Neuronal stem cell (in vitro differentiated cells): Measurements from ENCODE around the gene TMEM217.

Experiments
- DNase-seq: peaks from one replicate; pipeline ENCODE4 v3.0.0-alpha.2; 2013; ENCODE audit warnings: low spot score
- H2AFZ ChIP-seq: one replicate; pipeline ENCODE4 v1.6.1; 2013; ENCODE audit warnings: mild to moderate bottlenecking, low read length, inconsistent platforms
- H2AK5ac ChIP-seq: 2 replicates; pipeline ENCODE4 v1.6.1; 2013; ENCODE audit warnings: low read depth, mild to moderate bottlenecking, inconsistent platforms, low read length, moderate library complexity, mixed read lengths
- H2BK120ac ChIP-seq: 2 replicates; pipeline ENCODE4 v1.6.1; 2013; ENCODE audit warnings: low read depth, mild to moderate bottlenecking, inconsistent platforms, low read length, moderate library complexity, mixed read lengths
- H2BK12ac ChIP-seq: one replicate; pipeline ENCODE4 v1.6.1; 2013; ENCODE audit warnings: low read length, inconsistent platforms
- H2BK15ac ChIP-seq: 2 replicates; pipeline ENCODE4 v1.6.1; 2013; ENCODE audit warnings: mild to moderate bottlenecking, low read length, inconsistent platforms, mixed read lengths
- H2BK5ac ChIP-seq: one replicate; pipeline ENCODE4 v1.6.1; 2013; ENCODE audit warnings: inconsistent platforms, mild to moderate bottlenecking, low read length, moderate library complexity
- H3K14ac ChIP-seq: one replicate; pipeline ENCODE4 v1.6.1; 2013; ENCODE audit warnings: low read length, inconsistent platforms
- H3K18ac ChIP-seq: 2 replicates; pipeline ENCODE4 v1.6.1; 2013; ENCODE audit warnings: low read length, inconsistent platforms
- H3K23ac ChIP-seq: 2 replicates; pipeline ENCODE4 v1.6.1; 2013; ENCODE audit warnings: low read depth, mild to moderate bottlenecking, mixed read lengths, low read length, inconsistent platforms; ENCODE audit not compliant: poor library complexity
- H3K27ac ChIP-seq: replicated peaks from 3 replicates; pipeline ENCODE4 v1.5.1; 2013; ENCODE audit warnings: low read length, inconsistent platforms
- H3K27me3 ChIP-seq, 3 experiments: 2 replicates each; pipeline ENCODE4 v1.6.1; 2013; ENCODE audit warnings: low read length in 3 of 3, mild to moderate bottlenecking in 2 of 3, inconsistent platforms in 1 of 3, low read depth in 1 of 3, mixed read lengths in 1 of 3, moderate library complexity in 1 of 3; ENCODE audit not compliant: control insufficient read depth in 3 of 3, insufficient read depth in 3 of 3
- H3K36me3 ChIP-seq, 2 donors: replicated peaks in 1 of 2; 2 replicates each; pipeline ENCODE4 v1.6.1; 2013; ENCODE audit warnings: low read length in 2 of 2; ENCODE audit not compliant: control insufficient read depth in 2 of 2, insufficient read depth in 2 of 2
- H3K4ac ChIP-seq: 2 replicates; pipeline ENCODE4 v1.6.1; 2013; ENCODE audit warnings: inconsistent platforms, mild to moderate bottlenecking, low read length, moderate library complexity
- H3K4me1 ChIP-seq, 2 donors: 1 replicate in 1 of 2; 2 replicates in 1 of 2; pipeline ENCODE4 v1.6.1; 2013; ENCODE audit warnings: low read length in 2 of 2, low read depth in 1 of 2; ENCODE audit not compliant: control insufficient read depth in 2 of 2, insufficient read depth in 1 of 2
- H3K4me2 ChIP-seq: one replicate; pipeline ENCODE4 v1.6.1; 2013; ENCODE audit warnings: mild to moderate bottlenecking, low read length, inconsistent platforms; ENCODE audit not compliant: insufficient read depth, poor library complexity, severe bottlenecking
- H3K4me3 ChIP-seq, 2 donors: 2 replicates each; pipeline ENCODE4 v1.5.1; 2013; ENCODE audit warnings: low read length in 2 of 2, mild to moderate bottlenecking in 2 of 2, inconsistent platforms in 1 of 2, moderate library complexity in 1 of 2
- H3K79me1 ChIP-seq: one replicate; pipeline ENCODE4 v1.6.1; 2013; ENCODE audit warnings: low read depth, mild to moderate bottlenecking, inconsistent platforms, low read length, moderate library complexity
- H3K9ac ChIP-seq: one replicate; pipeline ENCODE4 v1.6.1; 2013; ENCODE audit warnings: mild to moderate bottlenecking, low read depth, low read length, inconsistent platforms; ENCODE audit not compliant: poor library complexity
- H3K9me3 ChIP-seq, 2 donors: replicated peaks in 1 of 2; 2 replicates each; pipeline versions ENCODE3 to v1.6.1; 2013; ENCODE audit warnings: low read length in 2 of 2, mild to moderate bottlenecking in 2 of 2, inconsistent platforms in 1 of 2, low read depth in 1 of 2, mixed read lengths in 1 of 2, moderate library complexity in 1 of 2; ENCODE audit not compliant: control insufficient read depth in 2 of 2, insufficient read depth in 1 of 2
- H4K8ac ChIP-seq: one replicate; pipeline ENCODE4 v1.6.1; 2013; ENCODE audit warnings: low read depth, mild to moderate bottlenecking, inconsistent platforms, low read length, moderate library complexity
- H4K91ac ChIP-seq: one replicate; pipeline ENCODE4 v1.6.1; 2013; ENCODE audit warnings: low read length, low read depth, mild to moderate bottlenecking, inconsistent platforms; ENCODE audit not compliant: poor library complexity
- WGBS, 2 donors: extraction: QIAGEN DNeasy Blood & Tissue Kit; methylation state at CpG; one replicate each; pipeline ENCODE4 v1.1.7; 2013; ENCODE audit warnings: missing lambda C conversion rate in 2 of 2, mixed read lengths in 1 of 2; ENCODE audit not compliant: insufficient read length in 2 of 2, insufficient replicate concordance in 1 of 2; ENCODE audit errors: extremely low coverage in 2 of 2; 5-methylcytosine and 5-hydroxymethylcytosine counted together

The TMEM217 gene

GRCh38 chr6:37171201-37171969 lies 86.6 kb downstream of the TMEM217 start:
- H3K27ac ChIP-seq = no peak overlapping the region

GRCh38 chr6:37170273-37171200 lies 87.4 kb downstream of the TMEM217 start:
- WGBS, 2 donors = no CpG with 5 or more reads among the region's 92 CpGs
- Histone ChIP-seq H3K4me2 (peak overlapping the region; percentile 93), H3K4me1 (peaks cover 7 to 22% of the 10 kb centered on the region in 2 donors), H2BK5ac (peak overlapping the region; percentile 89), H2BK12ac (peak overlapping the region; percentile 99), H3K36me3 (peaks cover 21 to 33% of the 10 kb centered on the region in 2 donors), H3K14ac (peak overlapping the region; percentile 97), H3K27me3 (peaks cover 0 to 2% (median 0%) of the 10 kb centered on the region in 3 experiments), H2AK5ac (peak overlapping the region; percentile 59), H4K91ac (peak overlapping the region; percentile 86), H3K23ac (peak overlapping the region; percentile 98), H3K18ac (peak overlapping the region; percentile 99), H3K4me3 (peak overlapping the region; percentile 94), H2BK120ac (peak overlapping the region; percentile 73), H3K9me3 (no peaks in the 10 kb centered on the region), H3K79me1 (peaks cover 2% of the 10 kb centered on the region), H2BK15ac (peak overlapping the region; percentile 94), H4K8ac (no peak overlapping the region), H2AFZ (peak overlapping the region; percentile 85), H3K9ac (peak overlapping the region; percentile 99), H3K27ac (peak overlapping the region; percentile 51), H3K4ac (peak overlapping the region; percentile 54)
- peak; percentile 62 for DNase-seq

More at GRCh38 chr6:37171201-37171969, 86.6 kb downstream of the TMEM217 start:
- no peak overlapping the region for H3K23ac ChIP-seq
- H2BK15ac ChIP-seq = peak overlapping the region; percentile 94
- peak overlapping the region; percentile 85 for H2AFZ ChIP-seq
- no peak overlapping the region for H3K4ac ChIP-seq
- H3K9ac ChIP-seq = peak overlapping the region; percentile 99
- no CpG with 5 or more reads among the region's 45 CpGs for WGBS, 2 donors
- H2BK120ac ChIP-seq = no peak overlapping the region
- peaks cover 0 to 2% (median 0%) of the 10 kb centered on the region in 3 experiments for H3K27me3 ChIP-seq
- peaks cover 2% of the 10 kb centered on the region for H3K79me1 ChIP-seq
- no peak overlapping the region for H4K91ac ChIP-seq
- H4K8ac ChIP-seq = no peak overlapping the region
- peak overlapping the region; percentile 89 for H2BK5ac ChIP-seq
- H3K9me3 ChIP-seq = no peaks in the 10 kb centered on the region
- H3K4me2 ChIP-seq = peak overlapping the region; percentile 93
- peak; percentile 41 for DNase-seq
- no peak overlapping the region for H2BK12ac ChIP-seq
- peaks cover 21 to 35% of the 10 kb centered on the region in 2 donors for H3K36me3 ChIP-seq
- peak overlapping the region; percentile 59 for H2AK5ac ChIP-seq
- no peak overlapping the region for H3K14ac ChIP-seq
- peak overlapping the region; percentile 94 for H3K4me3 ChIP-seq
- peaks cover 7 to 22% of the 10 kb centered on the region in 2 donors for H3K4me1 ChIP-seq
- H3K18ac ChIP-seq = peak overlapping the region; percentile 99

GRCh38 chr6:37169496-37170272 lies 88.3 kb downstream of the TMEM217 start, which contains the start of gene PIM1:
PIM1 (plus strand) TSS chr6:37170152; CDS start chr6:37170576, 424 bp downstream.
- Histone ChIP-seq H4K8ac (no peak within 1 kb of the TSS), H3K4me3 (peak within 1 kb of the TSS; percentile 94), H3K27ac (peak within 1 kb of the TSS; percentile 51), H2BK120ac (peak within 1 kb of the TSS; percentile 98), H4K91ac (peak within 1 kb of the TSS; percentile 86), H3K9ac (peak within 1 kb of the TSS; percentile 99), H2BK12ac (peak within 1 kb of the TSS; percentile 99), H3K27me3 (peaks cover 0 to 2% (median 0%) of the 10 kb centered on the region in 3 experiments), H3K4me1 (peaks cover 7 to 22% of the 10 kb centered on the region in 2 donors), H3K79me1 (peaks cover 2% of the 10 kb centered on the region), H2AK5ac (peak within 1 kb of the TSS; percentile 59), H3K36me3 (peaks cover 21 to 25% of the 10 kb centered on the region in 2 donors), H3K9me3 (peaks cover 0 to 1% of the 10 kb centered on the region in 2 donors), H3K23ac (peak within 1 kb of the TSS; percentile 98), H3K4me2 (peak within 1 kb of the TSS; percentile 97), H2BK15ac (peak within 1 kb of the TSS; percentile 94), H3K18ac (peak within 1 kb of the TSS; percentile 99), H2AFZ (peak within 1 kb of the TSS; percentile 85), H3K4ac (peak within 1 kb of the TSS; percentile 54), H2BK5ac (peak within 1 kb of the TSS; percentile 89), H3K14ac (peak within 1 kb of the TSS; percentile 97)
- peak; percentile 99 for DNase-seq
- WGBS, 2 donors = no CpG with 5 or more reads among the region's 90 CpGs
